Activated T-cell treated with anti-CD3 and anti-CD28 coated beads, Interleukin-2, amount 50 U/mL, for 1 hour (primary cell): ENCODE results near the gene EXPH5.
"Not testable (repeated sequence)": the region's sequence is repeated elsewhere in the genome, so short reads cannot be mapped to it uniquely, and the experiment has no call there.

Source experiments
- DNase-seq: peaks from one replicate; pipeline ENCODE4 v3.0.0-alpha.2; 2020

Gene EXPH5

DNA sequence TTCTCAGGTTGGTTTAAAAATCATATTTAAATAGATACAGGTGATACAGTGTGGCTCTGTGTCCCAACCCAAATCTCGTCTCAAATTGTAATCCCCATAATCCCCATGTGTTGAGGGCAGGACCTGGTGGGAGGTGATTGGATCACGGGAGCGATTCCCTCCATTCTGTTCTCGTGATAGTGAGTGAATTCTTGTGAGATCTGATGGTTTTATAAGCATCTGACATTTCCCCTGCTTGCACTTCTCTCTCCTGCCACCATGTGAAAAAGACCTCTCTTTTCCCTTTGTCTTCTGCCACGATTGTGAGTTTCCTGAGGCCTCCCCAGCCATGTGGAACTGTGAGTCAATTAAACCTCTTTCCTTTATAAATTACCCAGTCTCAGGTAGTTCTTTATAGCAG lies 9.2 kb upstream of the EXPH5 start:
- DNase-seq = not testable (repeated sequence)

DNA sequence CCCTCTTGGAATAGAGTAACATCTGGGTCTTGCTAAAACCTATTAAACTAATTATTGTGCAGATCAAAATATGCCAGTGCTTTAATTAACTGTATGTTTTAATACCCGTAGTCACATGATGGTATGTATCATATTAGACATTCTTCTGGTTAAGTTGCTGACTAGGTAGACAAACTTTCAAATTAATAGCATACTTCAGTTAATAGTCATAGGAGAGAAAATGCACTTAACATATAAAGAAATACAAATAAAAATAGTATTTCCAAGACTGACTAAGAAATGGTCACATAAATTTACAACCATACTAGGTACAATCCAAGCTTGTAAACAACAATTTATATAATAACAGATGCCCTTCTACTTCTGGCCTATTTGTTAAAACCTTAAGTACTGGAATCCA lies 7.6 kb upstream of the EXPH5 start:
- no peak for DNase-seq

DNA sequence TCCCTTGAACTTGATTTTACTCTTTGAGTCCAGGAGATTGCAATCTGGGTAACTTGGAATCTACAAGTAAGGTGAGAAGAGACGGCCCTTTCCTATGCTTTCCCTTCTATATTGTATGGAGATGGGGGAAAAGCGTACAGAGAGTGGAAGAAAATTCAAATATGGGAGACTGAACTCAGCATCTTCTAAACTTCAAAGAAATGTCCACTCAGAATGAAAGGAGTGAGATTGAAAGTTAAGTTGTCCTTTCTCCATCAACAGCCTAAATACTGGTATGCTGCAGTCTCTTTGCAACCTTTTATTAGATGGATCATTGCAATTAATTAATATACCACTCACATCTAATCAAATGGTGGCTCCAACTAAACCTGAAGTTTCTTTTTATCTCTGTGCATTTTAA lies 6.4 kb upstream of the EXPH5 start:
- no peak for DNase-seq

DNA sequence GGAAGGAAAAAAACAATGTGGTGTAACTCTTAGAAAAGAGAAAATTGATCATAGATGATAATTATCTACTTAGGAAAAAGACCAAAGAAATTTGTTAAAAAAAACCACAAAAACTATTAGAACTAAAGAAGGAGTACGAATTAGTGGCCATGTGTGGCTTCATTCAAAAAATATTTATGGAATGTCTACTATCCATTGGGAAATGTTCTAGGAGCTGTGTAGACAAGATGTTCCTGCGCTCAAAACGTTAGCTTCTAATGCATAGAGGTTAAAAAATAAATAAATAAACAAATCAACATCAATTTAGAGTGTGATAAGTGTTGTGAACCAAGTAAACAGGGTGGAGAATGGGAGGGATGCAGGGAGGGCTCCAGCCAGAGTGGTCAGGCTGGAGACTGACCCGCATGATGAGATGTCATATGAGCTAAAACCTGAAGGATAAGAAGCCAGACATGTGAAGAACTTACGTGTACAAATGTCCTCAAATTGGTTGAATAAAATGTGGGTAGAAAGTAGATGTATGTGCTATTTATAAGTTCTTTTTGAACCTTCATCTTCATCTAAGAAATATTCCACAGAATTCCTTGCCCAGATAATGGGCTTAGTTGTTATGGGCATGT lies 4.3 kb upstream of the EXPH5 start:
- DNase-seq = no peak

DNA sequence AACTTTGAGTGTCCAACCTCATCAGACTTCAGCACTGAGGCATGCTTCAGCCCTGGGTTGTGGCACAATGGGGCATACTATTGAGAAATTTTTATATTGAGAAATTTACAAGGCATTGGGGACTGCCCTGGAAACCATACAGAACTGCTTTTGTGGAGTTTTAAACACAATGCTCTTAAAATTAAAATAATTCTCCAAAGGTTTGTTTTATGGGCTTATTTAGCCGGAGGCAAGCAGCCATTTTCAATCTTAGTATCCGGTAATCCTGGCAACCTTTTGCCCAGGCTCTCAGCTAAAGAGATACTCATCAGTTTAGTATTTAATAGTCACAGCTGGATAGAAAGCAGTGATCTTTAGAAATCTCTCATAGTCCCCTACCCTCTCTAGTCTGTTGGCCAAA lies 3.1 kb upstream of the EXPH5 start:
- no peak for DNase-seq

DNA sequence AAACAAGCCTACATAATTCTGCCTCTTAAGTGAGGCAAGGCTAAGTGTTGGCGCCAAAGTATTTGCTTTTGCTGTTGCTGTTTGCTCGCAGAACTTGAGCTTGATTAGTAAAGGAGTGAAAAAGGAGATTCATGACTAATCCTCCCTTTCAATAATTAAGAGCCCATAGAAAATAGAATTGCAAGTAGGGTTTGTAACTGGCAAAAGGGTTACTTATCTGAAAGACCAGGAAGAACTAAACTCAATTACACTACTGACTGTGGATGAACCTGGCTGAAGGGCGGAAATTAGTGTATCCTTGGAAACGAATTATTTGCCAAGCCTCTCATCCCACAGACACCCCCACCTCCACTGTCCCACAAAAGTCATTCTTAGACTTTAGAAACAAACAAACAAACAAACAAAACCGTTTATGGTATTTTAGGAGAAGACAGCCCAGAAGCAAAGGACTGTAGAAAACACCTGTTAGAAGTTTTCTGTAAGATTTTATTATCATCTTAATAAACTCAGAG lies 411 bp upstream of the EXPH5 start:
- no peak for DNase-seq

DNA sequence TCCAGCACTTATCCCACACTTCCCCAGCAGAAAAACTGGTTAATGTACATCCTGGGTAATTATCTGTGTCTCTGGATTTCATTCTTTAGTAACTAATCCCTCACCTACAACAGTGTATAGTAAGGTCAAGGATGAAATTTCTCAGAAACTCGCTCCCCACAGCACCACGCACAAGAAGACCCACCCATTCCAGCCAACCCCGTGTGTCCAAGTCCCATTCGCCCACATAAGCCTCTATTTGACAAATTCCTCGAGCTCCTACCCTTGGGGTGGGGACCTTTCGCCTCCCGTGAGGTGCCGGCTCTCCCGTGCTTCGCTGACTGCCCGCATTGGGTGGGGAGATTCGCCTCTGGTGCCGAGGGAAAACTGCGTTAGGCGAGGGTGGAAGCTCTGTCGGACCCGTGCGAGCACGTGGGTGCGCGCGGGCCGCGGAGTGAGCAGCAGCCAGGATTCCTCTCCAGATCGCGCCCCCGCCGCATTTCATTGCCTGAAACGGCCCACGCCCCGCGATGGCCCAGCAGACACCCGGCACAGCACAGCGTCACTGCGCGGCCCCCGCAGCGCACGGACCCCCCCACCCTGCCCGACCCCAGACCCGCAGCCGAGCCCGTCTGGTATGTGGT lies 866 bp downstream of the EXPH5 start:
- DNase-seq = peak; percentile 55

DNA sequence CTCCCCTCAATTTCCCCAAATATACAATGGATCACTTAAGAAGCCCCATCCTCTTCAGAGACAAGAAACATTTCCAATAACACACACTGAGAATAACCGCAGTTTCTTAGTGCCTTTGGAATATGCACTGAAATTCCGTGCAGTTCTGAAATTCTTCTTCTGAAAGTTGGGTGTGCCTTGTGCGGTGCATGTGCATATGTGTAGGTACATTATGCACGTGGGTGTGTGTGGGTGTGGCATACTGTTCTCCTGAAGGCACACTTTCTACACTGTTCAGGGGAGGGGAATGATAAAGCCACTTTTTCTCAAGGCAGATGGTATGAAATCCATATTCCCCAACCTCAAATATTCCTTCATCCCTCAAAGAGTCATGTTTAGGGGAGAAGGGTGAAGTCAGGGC lies 1.7 kb downstream of the EXPH5 start:
- no peak for DNase-seq

DNA sequence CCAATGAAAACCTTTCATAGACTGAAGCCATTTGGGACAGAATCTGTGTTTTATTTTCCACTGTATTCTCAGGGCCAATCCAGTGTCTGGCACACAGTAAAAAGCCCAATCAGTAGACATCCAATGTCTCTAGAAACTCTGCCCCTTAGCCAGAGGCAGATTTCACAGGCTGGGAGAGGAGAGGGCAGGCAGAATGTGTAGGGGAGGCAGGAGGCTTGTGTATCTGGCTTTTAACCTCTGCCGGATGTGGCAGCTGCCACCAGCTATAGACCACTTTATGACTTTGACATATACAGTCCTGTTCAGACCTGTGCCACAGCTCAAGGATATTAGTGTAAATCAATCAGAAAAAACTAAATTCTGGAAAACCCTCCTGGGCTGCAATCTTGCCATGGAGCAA lies 4.4 kb downstream of the EXPH5 start:
- DNase-seq = no peak

DNA sequence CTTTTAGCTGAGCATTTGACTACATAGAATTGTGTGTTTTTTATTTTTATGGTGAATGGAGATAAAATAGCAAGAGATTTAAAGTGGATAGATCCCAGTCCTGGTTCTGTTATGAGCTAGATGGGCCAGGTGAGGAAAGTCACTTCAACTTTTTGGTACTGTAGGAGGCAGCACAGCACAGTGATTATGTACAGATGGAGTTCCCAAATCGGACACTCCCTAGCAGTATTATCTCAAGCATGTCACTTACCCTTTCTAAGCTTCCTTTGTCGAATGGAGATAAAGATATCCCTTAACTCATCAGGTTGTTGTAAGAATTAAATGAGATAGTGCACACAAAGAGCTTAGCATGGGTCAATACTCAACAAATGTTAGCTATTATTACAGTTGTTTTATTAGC lies 5.3 kb downstream of the EXPH5 start:
- DNase-seq = no peak

DNA sequence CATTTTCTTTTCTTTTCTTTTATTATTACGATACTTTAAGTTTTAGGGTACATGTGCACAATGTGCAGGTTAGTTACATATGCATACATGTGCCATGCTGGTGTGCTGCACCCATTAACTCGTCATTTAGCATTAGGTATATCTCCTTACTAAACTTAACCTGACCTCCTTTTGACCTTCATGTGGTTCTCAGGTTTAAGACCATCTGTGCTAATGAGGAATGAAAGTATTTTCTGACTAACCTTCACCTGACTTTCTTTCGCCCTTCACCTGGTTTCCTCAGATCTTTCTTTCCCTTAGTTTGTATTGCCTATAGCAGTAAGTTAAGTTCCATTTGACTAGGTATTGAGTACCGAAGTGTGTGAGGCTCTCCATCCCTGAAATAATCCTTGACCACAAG lies 6.5 kb downstream of the EXPH5 start:
- no peak for DNase-seq

DNA sequence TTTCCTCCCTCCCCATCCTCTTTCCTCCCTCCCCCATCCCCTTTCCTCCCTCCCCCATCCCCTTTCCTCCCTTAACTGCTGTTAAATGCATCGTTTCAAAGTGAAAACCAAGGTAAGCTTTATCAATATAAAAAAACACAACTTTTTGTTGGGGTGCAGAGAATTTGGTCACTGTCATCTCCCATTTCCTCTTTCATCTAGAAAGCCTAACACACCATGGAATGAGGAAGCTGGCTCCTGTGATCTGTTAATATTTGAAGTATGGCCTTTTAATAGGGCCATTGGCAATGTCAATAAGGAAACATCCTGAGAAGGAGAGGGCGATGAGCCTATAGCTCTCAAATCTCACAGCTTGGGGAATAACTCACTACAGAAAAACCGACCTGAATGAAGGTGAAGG lies 7.0 kb downstream of the EXPH5 start:
- DNase-seq = no peak

DNA sequence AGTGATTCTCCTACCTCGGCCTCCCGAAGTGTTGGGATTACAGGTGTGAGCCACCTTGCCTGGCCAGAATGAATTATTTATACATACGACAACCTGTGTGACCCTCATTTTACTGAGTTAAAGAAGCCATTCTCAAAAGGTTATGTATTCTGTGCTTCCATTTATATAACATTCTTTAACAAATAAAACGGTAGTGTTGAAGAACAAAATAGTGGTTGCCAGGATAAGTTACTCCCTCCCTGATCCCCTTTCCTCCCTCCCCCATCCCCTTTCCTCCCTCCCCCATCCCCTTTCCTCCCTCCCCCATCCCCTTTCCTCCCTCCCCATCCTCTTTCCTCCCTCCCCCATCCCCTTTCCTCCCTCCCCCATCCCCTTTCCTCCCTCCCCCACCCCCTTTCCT lies 7.4 kb downstream of the EXPH5 start:
- DNase-seq = not testable (repeated sequence)

DNA sequence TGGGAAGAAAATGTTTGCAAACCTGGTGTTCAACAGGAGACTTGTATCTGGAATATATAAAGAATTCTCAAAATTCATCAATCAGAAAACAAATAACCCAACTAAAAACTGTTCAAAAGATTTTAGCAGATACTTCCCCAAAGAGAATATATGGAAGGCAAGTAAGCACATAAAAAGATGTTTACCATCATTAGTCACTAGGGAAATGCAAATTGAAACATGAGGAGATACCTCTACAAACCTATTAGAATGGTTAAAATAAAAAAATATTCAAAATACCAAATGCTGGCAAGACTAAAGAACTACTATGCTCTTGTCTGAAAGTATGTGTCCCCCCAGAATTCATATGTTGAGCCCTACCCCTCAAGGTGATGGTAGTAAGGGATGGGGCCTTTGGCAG lies 8.6 kb downstream of the EXPH5 start:
- no peak for DNase-seq

DNA sequence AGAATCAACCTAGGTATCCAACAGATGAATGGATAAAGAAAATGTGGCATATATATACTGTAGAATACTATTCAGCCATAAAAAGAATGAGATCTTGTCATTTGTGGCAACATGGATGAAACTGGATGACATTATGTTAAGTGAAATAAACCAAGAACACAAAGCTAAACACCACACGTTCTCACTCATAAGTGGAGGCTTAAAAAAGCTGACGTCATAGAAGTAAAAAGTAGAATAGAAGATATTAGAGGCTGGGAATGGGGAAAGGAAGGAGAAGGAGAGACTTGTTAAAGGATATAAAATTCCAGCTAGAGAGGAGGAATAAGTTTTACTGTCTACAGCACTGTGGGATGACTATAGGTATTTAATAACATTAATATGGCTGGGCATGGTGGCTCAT lies 12.9 kb downstream of the EXPH5 start:
- no peak for DNase-seq

DNA sequence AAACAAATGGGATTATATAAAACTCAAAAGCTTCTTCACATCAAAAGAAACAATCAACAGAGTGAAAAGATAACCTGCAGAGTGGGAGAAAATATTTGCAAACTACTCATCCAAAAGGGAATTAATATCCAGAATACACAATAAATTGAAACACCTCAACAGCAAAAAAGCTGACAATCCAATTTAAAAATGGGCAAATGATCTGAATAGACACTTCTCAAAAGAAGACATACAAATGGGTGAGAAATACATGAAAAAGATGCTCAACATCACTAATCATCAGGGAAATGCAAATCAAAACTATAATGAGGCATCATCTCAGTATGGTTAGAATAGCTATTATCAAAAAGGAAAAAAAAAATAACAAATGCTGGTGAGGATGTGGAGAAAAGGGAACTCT lies 13.5 kb downstream of the EXPH5 start:
- no peak for DNase-seq

DNA sequence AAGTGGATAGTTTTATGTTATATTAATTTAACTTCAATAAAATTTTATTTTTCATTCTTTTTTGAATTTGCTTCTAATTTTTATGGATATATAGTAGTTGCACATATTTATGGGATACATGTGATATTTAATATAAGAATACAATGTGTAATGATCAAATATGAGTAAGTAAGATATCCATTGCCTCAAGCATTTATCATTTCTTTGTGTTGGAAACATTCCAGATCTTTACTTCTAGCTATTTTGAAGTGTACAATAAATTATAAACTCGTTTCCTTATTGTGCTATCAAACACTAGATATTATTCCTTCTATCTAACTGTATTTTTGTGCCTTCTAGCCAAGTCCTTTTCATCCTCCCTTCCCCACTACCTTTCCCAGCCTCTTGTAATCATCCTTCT lies 17.0 kb downstream of the EXPH5 start:
- no peak for DNase-seq

DNA sequence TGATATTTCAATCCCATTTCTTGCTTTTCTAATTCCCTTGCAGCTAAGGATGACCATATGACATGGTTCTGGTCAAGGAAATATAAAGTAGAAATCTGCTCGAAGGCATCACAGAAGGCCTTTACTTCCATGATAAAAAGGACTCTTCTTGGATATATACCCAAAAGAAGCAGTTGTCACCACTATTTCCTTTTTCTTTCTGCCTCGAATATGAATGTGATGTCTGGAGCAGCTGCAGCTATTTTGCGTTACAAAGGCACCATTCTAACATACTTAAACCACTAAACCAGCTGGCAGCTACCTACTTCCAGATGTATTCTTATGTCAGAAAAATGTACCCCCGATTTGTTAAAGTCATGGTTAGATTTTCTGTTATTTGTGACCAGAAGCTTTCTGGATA lies 18.9 kb downstream of the EXPH5 start:
- no peak for DNase-seq

DNA sequence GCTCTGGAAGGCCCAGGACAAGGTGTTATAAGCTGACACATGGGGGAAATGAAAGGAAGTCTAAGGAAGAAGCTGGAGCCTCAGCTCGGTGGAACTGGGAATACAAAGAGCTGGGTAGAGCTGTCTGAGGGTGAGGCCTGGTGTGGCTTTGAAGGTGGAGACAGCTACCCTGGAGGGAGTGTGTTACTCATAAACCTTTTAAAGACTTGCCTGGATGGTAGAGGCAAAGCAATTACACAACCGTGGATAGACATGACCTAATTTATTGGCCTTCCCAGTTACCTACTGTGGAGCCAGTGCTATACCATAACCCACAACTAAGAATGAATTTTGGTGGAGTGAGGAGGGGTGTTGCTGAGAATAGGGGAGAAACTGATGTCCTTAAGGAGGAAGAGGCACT lies 22.6 kb downstream of the EXPH5 start:
- DNase-seq = no peak

DNA sequence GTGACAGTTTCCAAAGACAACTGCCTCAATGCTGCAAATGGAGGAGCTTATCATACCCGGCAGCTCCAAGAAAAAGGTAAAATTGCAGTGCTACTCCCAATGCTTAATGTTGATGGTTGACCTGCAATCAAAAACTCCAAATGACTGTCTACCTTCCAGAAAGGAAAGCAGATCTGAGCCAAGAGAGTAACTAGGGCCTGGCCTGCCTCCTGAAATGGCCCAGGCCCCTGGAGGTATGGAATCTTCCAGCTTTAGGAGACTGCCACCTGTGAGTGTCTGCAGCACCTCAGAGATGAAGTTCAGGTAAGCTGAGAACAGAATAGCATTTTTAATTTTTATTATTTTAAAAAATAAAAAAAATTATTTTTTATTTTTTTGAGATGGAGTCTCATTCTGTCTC lies 23.7 kb downstream of the EXPH5 start:
- DNase-seq = no peak

DNA sequence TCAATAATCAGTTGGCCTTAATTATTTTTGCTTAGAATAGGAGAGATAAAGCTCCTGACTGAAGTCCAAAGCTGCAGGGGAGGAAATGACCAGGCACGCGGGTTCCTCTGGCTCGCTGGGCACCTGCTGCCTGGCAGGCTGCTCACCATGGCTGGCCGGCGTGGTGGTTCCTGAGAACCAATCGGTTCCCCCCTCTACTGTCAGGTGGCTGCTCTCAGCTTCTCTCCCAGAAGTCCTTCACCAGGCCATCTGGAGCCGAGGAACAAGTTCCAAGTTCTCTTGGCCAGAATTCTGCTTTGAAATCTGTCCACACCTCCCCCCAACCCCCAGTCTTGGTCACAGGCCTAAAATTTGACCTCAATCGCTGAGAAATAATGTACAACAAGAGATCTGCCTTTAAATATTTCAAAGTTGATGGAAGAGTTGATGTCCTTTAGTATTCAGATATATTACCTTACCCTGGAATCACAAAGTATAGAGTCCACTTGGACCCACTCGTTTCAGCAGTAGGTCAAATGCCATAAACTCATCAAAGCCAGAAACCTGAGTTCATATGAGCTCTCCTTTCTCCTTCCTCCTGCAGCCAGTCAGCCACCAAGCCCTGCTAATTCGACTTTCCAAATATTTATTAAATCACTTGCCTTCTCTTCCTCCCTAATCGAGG lies 25.2 kb downstream of the EXPH5 start:
- no peak for DNase-seq

DNA sequence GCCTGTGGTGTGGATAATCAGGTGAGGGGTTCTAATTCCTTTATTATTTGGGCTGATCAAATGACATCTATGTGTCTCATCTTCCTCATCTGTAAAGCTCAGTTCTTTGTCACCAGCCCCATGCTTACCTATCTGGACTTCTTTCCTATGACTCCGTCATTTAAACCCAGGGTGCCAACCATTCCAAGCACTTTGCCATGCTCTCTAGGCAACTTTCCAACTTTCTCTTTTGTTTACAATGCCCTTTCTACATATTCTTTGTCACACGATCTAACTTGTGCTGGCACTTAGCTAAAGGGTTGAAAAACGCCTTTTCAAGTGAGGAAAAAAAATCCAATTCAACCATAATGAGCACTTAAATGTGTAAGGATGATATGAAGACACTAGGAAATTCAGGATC lies 27.9 kb downstream of the EXPH5 start:
- DNase-seq = no peak

DNA sequence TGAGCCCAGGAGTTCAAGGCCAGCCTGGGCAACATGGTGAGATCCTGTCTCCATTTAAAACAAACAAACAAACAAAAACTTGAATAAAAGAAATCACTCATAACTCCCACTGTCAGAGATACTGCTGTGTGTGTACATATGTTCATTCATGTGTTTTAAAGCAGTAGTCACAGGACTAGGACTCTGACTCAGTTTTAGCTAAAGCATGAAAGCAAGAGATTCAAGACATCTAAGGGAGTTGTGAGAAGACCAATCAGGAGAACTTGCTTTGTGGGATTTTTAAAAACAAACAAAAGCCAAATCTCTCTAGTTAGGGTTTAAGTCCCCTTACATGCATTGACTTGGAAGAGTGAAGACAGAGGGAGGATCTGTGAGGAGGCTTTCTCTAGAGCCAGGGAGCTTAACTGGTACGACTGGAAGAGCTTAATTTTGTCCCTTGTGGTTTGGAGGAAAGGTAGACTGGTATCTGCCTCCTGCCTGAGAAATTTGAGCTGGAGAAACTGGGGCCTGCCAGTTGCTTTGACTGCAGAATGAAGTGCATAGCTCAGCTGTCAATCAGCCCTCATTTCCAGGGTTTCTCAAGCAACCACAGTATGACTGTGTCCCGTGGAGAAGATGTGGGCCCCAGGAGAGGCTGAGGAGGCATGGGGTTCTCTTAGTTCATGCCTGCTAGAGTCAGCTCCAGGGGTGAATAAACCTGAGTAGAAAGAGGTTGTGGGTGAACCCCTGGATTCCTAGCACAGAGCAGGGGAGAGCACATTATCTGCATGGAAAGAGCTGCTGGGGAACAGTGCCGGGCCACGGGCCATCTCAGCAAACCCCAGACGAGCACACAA lies 30.6 kb downstream of the EXPH5 start:
- no peak for DNase-seq

DNA sequence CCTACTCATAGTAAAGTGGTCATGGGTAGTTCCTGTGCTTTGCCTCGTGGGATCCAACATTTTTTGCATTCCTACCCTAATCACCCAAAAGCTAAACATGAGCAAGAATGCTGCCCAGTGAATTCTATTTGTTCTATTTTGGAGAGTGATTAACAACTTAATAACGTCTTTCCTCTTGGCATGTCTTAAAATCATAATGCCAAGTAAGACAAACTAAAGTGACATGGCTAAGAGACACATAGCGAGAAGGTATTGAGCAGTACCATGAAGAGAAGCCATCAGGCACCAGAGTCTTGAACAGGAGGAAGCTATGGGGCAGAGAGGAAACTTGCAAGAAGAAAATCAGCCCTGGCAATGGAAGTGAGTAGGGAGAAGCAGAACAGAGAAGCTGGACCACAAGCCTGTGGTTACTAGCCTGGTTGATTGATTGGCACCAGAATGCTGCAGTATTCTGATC lies 32.0 kb downstream of the EXPH5 start:
- DNase-seq = no peak
